Nephron (organoid): ENCODE measurements around the gene NOCT.
"Not testable (repeated sequence)": the region's sequence is repeated elsewhere in the genome, so short reads cannot be mapped to it uniquely, and the experiment has no call there.

Experiments
- H3K27ac Mint-ChIP-seq, 3 experiments: 2 replicates each; pipeline ENCODE4 v1.8.0; 2020; ENCODE audit warnings: mixed read lengths in 3 of 3, mild to moderate bottlenecking in 2 of 3, moderate library complexity in 1 of 3
- H3K27me3 Mint-ChIP-seq: 2 replicates; pipeline ENCODE4 v1.8.0; 2021; ENCODE audit warnings: low read depth, mild to moderate bottlenecking, moderate library complexity, mixed read lengths
- H3K36me3 Mint-ChIP-seq: 2 replicates; pipeline ENCODE4 v1.8.0; 2020; ENCODE audit warnings: low read depth, mixed read lengths
- H3K4me1 Mint-ChIP-seq: 2 replicates; pipeline ENCODE4 v1.8.0; 2020; ENCODE audit warnings: mixed read lengths
- H3K4me3 Mint-ChIP-seq, 3 experiments: 2 replicates each; pipeline ENCODE4 v1.8.0; 2020; ENCODE audit warnings: mild to moderate bottlenecking in 3 of 3, mixed read lengths in 3 of 3, moderate library complexity in 2 of 3
- H3K9me3 Mint-ChIP-seq: 2 replicates; pipeline ENCODE4 v1.8.0; 2020; ENCODE audit warnings: mixed read lengths
- TF ChIP-seq, protein P1 (sequence below), 3 experiments: fragments of 200-600 bp; sonication (generic); IDR thresholded peaks; one replicate each; pipeline ENCODE4 v1.5.0; 2021; ENCODE audit warnings: antibody characterized with exemption in 3 of 3; ENCODE audit not compliant: unreplicated experiment in 3 of 3

The NOCT gene

DNA sequence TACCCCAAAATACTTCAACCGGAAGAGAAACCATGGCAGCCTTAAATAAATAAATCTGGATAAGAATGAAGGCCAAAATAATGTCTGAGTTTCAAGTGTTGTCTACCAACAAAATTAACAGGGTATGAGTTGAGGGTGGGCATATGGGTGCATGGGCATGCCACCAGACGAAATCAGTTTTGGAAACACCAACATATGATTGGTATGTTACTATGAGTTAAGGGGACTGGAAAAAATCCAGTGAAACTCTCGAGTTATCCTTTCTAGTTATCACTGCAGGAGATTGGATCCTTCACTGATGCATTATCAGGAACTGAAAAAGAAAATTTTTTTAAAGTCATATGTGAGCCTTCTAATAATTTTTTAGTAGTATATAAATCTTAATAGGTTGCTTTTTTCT lies 32.4 kb downstream of the NOCT start:
- H3K27ac Mint-ChIP-seq = no peak overlapping the region
- TF ChIP-seq, protein P1, sequence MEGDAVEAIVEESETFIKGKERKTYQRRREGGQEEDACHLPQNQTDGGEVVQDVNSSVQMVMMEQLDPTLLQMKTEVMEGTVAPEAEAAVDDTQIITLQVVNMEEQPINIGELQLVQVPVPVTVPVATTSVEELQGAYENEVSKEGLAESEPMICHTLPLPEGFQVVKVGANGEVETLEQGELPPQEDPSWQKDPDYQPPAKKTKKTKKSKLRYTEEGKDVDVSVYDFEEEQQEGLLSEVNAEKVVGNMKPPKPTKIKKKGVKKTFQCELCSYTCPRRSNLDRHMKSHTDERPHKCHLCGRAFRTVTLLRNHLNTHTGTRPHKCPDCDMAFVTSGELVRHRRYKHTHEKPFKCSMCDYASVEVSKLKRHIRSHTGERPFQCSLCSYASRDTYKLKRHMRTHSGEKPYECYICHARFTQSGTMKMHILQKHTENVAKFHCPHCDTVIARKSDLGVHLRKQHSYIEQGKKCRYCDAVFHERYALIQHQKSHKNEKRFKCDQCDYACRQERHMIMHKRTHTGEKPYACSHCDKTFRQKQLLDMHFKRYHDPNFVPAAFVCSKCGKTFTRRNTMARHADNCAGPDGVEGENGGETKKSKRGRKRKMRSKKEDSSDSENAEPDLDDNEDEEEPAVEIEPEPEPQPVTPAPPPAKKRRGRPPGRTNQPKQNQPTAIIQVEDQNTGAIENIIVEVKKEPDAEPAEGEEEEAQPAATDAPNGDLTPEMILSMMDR (IDR thresholded peaks at IDR 0.05; ENCODE audit: unreplicated experiment in 3 of 3) = no peak
- H3K36me3 Mint-ChIP-seq = peaks cover 59% of the 10 kb centered on the region
- H3K9me3 Mint-ChIP-seq = no peaks in the 10 kb centered on the region
- no peaks in the 10 kb centered on the region for H3K27me3 Mint-ChIP-seq
- H3K4me1 Mint-ChIP-seq = no peaks in the 10 kb centered on the region
- H3K4me3 Mint-ChIP-seq = no peak overlapping the region

DNA sequence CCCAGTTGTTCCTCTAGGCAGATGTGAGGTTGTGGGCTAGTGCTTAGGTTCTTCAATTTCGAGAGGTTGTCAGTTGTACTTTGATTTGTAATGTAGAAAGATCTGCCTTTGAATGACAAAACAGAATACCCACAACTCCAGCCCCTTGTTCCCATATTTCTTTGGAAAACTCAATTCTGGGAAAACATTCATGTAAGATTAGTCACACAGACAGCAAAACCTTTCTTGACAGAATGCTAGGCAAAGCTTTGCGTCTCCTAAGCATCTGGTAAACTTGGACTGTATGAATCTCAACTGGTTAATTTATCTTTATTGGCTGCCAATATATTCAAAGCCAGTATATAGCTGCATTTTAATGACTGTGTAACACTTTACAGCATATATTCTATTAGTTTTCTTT lies 34.9 kb downstream of the NOCT start:
- H3K9me3 Mint-ChIP-seq = no peaks in the 10 kb centered on the region
- no peak overlapping the region for H3K4me3 Mint-ChIP-seq
- no peaks in the 10 kb centered on the region for H3K27me3 Mint-ChIP-seq
- TF ChIP-seq, protein P1 (IDR thresholded peaks at IDR 0.05; ENCODE audit: unreplicated experiment in 3 of 3) = no peak
- H3K36me3 Mint-ChIP-seq = peaks cover 55% of the 10 kb centered on the region
- H3K4me1 Mint-ChIP-seq = no peaks in the 10 kb centered on the region
- no peak overlapping the region for H3K27ac Mint-ChIP-seq

DNA sequence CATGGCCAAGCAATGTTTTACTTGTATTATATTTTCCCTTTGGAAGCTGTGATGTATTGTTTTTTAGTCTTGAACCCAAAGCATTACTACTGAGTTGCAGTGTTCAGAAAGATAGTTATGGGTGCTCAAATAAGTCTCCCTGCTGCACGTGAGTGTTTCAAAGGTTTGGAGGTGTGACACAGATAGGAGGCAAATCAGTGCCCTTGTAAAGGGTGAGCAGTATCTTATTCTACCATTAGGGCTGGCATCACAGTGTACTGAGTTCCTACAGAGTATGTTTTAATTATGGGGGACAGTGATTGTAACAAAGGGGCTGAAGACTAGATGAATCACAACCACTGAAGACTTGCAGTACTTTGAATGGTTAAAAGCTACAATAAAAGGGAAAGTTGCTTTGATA lies 38.3 kb downstream of the NOCT start:
- H3K4me1 Mint-ChIP-seq = no peaks in the 10 kb centered on the region
- H3K4me3 Mint-ChIP-seq = no peak overlapping the region
- no peak overlapping the region for H3K27ac Mint-ChIP-seq
- H3K27me3 Mint-ChIP-seq = no peaks in the 10 kb centered on the region
- H3K9me3 Mint-ChIP-seq = no peaks in the 10 kb centered on the region
- peaks cover 54% of the 10 kb centered on the region for H3K36me3 Mint-ChIP-seq
- TF ChIP-seq, protein P1 (IDR thresholded peaks at IDR 0.05; ENCODE audit: unreplicated experiment in 3 of 3) = no peak

DNA sequence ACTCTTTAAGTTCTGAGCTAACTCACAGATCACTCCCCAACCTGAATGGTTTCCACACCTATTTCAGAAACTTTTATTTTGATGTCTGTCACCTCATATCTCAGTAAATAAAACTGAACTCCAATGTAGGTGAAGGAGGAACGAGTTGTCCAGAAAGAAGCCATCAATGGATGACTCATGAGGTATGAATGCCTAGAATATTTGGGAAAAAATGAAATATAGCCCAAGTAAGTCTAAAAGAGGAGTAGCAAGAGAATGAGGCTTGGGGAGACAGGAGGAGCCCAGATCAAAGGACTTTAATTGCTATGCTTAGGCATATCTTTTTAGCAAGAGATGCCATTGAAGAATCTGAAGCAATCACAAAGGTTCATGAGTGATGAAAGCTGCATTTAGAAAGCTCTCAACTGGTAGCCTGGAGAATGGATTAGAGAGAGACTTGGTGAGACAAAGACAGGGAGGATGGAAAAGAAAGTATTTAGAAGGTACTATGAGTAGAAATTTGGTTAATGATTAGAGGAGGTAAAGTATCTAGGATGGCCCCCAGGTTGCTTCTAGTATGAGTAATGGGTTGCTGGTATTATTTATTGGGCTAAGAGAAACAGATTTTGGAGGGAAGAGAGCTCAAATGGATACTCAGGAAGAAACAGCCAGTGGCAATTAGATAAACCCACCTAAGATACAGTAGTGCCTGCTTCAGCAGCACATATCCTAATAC lies 39.4 kb downstream of the NOCT start:
- H3K27ac Mint-ChIP-seq = no peak overlapping the region
- no peaks in the 10 kb centered on the region for H3K27me3 Mint-ChIP-seq
- H3K36me3 Mint-ChIP-seq = peaks cover 53% of the 10 kb centered on the region
- TF ChIP-seq, protein P1 (IDR thresholded peaks at IDR 0.05; ENCODE audit: unreplicated experiment in 3 of 3) = no peak
- H3K9me3 Mint-ChIP-seq = no peaks in the 10 kb centered on the region
- no peaks in the 10 kb centered on the region for H3K4me1 Mint-ChIP-seq
- H3K4me3 Mint-ChIP-seq = no peak overlapping the region

DNA sequence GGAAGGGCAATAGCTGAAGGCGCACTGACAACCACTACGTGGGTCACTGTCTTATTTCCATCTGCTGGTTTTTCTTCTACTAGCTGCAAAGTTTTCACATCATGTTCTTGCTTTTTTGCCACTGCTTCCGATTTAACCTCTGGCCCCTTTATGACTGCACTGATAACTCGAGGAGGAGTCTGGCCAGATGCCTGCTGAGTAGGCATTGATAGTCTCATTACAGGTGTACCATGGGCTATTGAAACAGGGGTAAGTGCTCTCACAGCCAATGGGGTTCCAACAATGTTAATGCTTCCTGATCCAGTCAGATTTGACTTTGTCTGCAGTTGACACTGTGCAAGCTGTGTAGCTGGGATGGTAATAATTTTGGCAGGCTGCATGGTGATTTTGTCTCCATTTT lies 43.4 kb downstream of the NOCT start:
- not testable (repeated sequence) for H3K4me3 Mint-ChIP-seq, H3K9me3 Mint-ChIP-seq, H3K27me3 Mint-ChIP-seq, H3K4me1 Mint-ChIP-seq
- Mint-ChIP-seq H3K27ac (peak overlapping the region in 1 of 3 experiments; percentile 30), H3K36me3 (peaks cover 72% of the 10 kb centered on the region)

DNA sequence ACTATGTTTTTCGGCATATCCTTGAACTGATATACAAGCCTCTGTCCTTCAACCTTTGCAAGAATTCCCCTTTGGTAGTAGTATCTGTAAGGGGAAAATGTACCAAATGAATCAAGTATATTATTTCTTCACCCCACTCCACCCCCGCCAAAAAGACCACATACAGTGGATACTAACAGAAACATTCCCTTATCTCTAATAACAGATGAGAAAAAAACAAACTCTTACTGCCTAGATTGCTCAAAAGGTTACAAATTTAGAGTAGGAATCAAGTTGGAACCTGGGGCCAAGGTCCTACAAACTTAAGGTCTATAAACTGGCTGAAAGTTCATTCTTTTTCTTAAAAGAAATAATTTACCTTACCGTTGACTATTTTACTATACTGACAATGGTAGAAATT lies 45.0 kb downstream of the NOCT start:
- TF ChIP-seq, protein P1 (IDR thresholded peaks at IDR 0.05; ENCODE audit: unreplicated experiment in 3 of 3) = no peak
- no peaks in the 10 kb centered on the region for H3K4me1 Mint-ChIP-seq

More for the DNA sequence above, 45.0 kb downstream of the NOCT start:
- Mint-ChIP-seq H3K36me3 (peaks cover 72% of the 10 kb centered on the region), H3K4me3 (no peak overlapping the region), H3K9me3 (no peaks in the 10 kb centered on the region), H3K27me3 (no peaks in the 10 kb centered on the region), H3K27ac (no peak overlapping the region)
